GM10266 (cell line): ENCODE results near the gene PLAC8.
"Not testable (repeated sequence)": the region's sequence is repeated elsewhere in the genome, so short reads cannot be mapped to it uniquely, and the experiment has no call there.

Experiments
- DNase-seq: peaks from one replicate; pipeline ENCODE4 v3.0.0; 2012; ENCODE audit errors: extremely low spot score
- TF ChIP-seq, protein P1 (sequence below): IDR thresholded peaks from 2 replicates; pipeline ENCODE4 v1.5.1; 2012; ENCODE audit warnings: mild to moderate bottlenecking, low read depth; ENCODE audit not compliant: control insufficient read depth, insufficient read depth; ENCODE audit errors: missing control alignments

The PLAC8 gene

DNA sequence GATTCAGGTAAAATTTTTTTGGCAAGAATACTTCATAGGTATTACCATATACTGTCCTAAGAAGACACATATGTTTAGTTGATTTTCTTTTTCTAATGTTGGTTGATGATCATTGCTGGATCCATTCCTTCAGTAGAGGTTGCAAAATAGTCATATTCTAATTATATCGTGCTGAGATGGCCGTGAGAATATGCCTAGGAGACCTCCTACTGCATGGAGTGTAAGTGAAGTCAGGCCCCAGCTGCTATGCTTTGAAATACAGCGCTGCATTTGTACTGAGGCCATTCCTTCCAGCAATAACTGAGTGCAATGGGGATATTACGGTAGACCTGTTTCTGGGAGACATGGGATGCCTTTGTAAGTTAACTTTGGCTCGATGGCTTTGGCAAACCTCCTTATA, 6.7 kb upstream of the PLAC8 start:
- DNase-seq: no peak

DNA sequence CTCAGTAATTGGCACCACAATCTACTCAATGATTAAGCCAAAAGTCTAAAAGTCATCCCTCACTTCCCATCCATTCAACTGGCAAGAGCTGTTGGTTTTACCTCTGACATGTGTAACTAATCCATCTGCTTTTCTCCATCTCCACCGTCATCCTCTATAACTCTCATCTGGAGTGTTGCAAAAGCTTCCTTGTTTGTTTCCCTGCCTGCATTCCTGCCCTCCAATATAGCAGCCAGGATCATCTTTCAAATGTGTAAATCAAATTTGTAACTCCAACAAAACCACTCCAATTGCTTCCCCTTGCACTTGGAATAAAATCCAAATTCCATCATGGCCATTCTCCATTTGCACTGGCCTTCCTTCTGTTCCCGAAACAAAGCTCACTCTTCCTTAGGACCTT, 4.3 kb upstream of the PLAC8 start:
- TF ChIP-seq, protein P1, sequence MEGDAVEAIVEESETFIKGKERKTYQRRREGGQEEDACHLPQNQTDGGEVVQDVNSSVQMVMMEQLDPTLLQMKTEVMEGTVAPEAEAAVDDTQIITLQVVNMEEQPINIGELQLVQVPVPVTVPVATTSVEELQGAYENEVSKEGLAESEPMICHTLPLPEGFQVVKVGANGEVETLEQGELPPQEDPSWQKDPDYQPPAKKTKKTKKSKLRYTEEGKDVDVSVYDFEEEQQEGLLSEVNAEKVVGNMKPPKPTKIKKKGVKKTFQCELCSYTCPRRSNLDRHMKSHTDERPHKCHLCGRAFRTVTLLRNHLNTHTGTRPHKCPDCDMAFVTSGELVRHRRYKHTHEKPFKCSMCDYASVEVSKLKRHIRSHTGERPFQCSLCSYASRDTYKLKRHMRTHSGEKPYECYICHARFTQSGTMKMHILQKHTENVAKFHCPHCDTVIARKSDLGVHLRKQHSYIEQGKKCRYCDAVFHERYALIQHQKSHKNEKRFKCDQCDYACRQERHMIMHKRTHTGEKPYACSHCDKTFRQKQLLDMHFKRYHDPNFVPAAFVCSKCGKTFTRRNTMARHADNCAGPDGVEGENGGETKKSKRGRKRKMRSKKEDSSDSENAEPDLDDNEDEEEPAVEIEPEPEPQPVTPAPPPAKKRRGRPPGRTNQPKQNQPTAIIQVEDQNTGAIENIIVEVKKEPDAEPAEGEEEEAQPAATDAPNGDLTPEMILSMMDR: no peak
- no peak for DNase-seq

More for the DNA sequence above, 6.7 kb upstream of the PLAC8 start:
- TF ChIP-seq, protein P1: no peak

DNA sequence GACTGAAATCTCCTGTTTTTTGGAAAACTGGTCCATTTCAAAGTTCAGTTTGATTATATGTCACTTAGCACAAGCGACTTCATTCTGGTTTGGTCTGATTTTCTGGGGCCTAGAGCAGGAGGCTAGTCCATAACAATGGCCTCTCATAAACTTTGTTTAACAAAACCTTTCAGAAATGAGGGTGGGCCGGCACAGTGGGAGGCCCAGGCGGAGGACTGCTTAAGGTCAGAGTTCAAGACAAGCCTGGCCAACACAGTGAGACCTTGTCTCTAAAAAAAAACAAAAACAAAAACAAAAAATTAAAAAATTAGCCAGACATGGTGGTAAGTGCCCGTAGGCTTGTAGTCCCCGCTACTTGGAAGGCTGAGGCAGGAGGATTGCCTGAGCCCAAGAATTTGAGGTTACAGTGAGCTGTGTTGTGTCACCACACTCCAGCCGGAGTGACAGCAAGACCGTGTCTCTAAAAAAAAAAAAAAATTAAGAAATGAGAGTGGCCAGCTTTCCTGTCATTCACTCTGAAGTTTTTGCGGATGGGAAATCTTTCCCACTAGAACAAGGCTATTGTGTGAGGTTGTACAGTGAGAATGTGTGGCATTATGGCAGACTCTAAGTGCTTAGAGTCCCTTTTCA, 1.2 kb upstream of the PLAC8 start:
- TF ChIP-seq, protein P1: no peak
- no peak for DNase-seq

DNA sequence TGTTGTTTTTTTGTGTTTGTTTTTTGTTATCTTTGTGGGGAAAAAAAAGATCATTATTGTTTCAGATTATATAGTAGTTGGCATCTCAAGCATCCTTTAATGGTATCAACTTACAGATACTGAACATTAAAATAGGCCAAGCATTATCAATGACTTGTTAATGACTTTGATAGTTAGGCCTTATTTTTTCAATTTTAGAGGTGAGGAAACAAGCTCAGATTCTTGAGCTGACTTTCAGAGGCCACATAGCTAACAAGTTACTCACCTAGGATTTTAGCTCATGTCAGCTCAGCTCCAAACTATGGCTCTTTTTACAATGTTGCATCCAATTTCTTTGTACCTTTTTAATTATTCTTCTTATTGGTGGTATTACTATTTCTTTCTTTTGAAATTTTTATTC, 471 bp upstream of the PLAC8 start:
- no peak for DNase-seq
- TF ChIP-seq, protein P1: no peak

DNA sequence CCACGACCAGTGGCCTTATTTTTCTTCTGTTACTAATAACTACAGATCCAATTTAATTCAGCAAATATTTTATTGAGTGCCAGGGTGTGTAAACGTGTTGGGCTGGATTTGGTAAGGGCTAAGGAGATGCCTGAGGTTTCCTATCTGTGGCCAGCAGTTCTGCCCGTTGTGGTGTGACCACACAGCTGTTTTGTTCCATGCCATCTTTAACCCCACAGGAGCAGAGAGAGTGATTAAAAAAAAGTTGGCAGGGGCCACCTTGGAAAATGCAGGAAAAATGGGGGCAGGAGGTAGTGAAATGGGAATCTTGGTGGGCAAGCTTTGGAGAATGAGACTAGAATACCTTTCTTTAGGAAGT, 1.1 kb downstream of the PLAC8 start:
- TF ChIP-seq, protein P1: no peak
- no peak for DNase-seq

DNA sequence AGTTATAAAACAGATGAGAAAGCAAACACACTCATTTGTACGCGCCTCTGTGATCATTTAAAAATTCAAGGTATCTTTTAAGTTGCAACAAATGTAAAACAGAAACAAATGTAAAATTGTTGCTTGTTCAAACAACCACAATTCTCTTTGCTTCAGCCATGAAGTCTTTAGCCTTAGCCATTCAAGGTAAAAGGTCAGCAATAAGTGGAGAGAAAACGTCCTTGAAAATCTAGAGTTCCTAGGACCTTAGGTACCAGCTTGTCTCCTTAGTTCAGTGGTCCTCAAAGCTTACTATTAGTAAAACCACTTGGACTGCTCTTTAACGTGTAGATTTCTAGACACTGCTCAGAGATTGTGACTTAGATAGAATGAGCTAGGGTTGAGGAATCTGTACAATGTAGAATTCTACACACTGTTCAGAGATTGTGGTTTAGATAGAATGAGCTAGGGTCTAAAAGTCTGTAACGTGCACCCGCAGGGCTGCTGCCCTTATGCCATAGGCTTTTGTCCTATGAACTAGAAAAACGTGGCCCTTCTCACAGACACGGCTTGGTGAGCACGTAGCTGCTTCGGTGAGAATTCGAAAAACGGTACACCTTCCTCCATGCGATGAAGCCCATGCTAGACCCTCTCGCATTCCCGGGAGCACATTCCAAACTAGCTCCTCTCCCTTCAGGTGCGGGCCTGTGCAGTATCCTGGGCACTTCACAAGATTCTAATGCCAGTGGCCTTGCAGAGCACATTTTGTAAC, 1.7 kb downstream of the PLAC8 start:
- no peak for DNase-seq
- TF ChIP-seq, protein P1: no peak

DNA sequence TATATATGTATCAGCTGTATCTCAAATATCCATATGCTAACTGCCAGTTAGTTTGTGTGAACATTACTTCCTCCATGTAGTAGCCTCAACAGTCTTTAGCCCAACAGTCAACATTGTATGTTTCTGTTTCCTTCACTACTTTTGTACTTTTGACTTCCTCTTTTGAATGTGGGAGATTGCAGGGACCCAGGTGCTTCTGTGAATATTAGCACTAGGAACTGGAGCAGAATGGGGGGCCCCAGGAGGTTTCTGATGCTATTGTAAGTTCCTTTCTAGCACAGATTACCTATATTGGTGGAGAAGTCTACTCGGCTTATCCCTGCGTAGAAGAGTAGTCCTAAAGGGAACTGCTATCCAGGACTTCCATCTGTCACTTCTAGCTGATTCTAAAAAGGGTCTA, 2.3 kb downstream of the PLAC8 start:
- DNase-seq: peak; percentile 51
- TF ChIP-seq, protein P1: no peak

DNA sequence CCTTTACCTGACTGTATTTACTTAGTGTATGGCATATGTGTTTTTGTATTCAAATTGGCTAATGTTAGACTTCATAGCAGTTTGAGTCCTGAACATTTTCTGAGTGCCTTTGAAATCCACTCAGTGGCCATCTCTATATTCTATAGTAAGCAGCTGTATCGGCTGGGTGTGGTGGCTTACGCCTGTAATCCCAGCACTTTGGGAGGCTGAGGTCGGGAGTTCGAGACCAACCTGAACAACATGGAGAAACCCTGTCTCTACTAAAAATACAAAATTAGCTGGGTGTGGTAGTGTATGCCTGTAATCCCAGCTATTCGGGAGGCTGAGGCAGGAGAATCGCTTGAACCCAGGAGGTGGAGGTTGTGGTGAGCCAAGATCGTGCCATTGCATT, 2.8 kb downstream of the PLAC8 start:
- not testable (repeated sequence) for DNase-seq
